IMR-90 (cell line): Measurements from ENCODE around the gene PPP1R14B. TPM values are rescaled to one million over a fixed set of nuclear protein-coding genes. Genes with fewer than 3 reads are reported as not detected.

ENCODE experiments used
- ATAC-seq: fragments of 200-7000 bp; cut with Tn5 transposase; 2 replicates; pipeline ENCODE4 v1.9.1; 2020; ENCODE audit warnings: low read depth, mild to moderate bottlenecking, moderate library complexity
- BruUV-seq: library from RNA; stranded (reverse); fragments of 400-500 nt; replicated peaks from 2 replicates; lab custom pipeline; 2021; lab: Mats Ljungman, UMichigan
- CTCF ChIA-PET: fragments of 300-600 bp; formaldehyde crosslinking; extraction: SDS; loops from one replicate; lab custom pipeline; 2021; ENCODE audit warnings: antibody characterized with exemption; lab: Yijun Ruan, JAX
- POLR2A ChIA-PET: fragments of 300-600 bp; sonication (Branson Sonifier 250); formaldehyde crosslinking; loops from one replicate; lab custom pipeline; 2022; ENCODE audit warnings: antibody characterized with exemption; ENCODE audit not compliant: unreplicated experiment; lab: Charles Lee
- DNase-seq: peaks from one replicate; pipeline ENCODE4 v3.0.0; 2013
- H2AFZ ChIP-seq: replicated peaks from 2 replicates; pipeline ENCODE3; 2013; ENCODE audit warnings: low read length, mild to moderate bottlenecking; ENCODE audit not compliant: poor library complexity
- H2AK5ac ChIP-seq: 2 replicates; pipeline ENCODE4 v1.6.1; 2013; ENCODE audit warnings: low read depth, low read length, inconsistent platforms
- H2AK9ac ChIP-seq: replicated peaks from 2 replicates; pipeline ENCODE3; 2013; ENCODE audit warnings: mild to moderate bottlenecking, low read depth, low read length, moderate library complexity; ENCODE audit not compliant: poor library complexity
- H2BK120ac ChIP-seq: 2 replicates; pipeline ENCODE4 v1.6.1; 2013; ENCODE audit warnings: low read depth, low read length, inconsistent platforms
- H2BK15ac ChIP-seq: 3 replicates; pipeline ENCODE4 v1.6.1; 2013; ENCODE audit warnings: low read depth, low read length, inconsistent platforms
- H2BK20ac ChIP-seq: 2 replicates; pipeline ENCODE4 v1.6.1; 2013; ENCODE audit warnings: low read depth, mild to moderate bottlenecking, inconsistent platforms, low read length, moderate library complexity
- H2BK5ac ChIP-seq: 2 replicates; pipeline ENCODE4 v1.6.1; 2013; ENCODE audit warnings: mild to moderate bottlenecking, low read depth, low read length, inconsistent platforms; ENCODE audit not compliant: poor library complexity, severe bottlenecking
- H3K14ac ChIP-seq: replicated peaks from 2 replicates; pipeline ENCODE4 v1.6.1; 2013; ENCODE audit warnings: low read depth, low read length, inconsistent platforms
- H3K18ac ChIP-seq: 2 replicates; pipeline ENCODE4 v1.6.1; 2013; ENCODE audit warnings: low read depth, low read length, control low read depth
- H3K23ac ChIP-seq: 2 replicates; pipeline ENCODE4 v1.6.1; 2013; ENCODE audit warnings: low read depth, low read length, inconsistent platforms
- H3K27ac ChIP-seq: 2 replicates; pipeline ENCODE4 v1.5.1; 2013; ENCODE audit warnings: mild to moderate bottlenecking, control low read depth, low read length; ENCODE audit not compliant: insufficient read depth
- H3K27me3 ChIP-seq: 2 replicates; pipeline ENCODE4 v1.6.1; 2013; ENCODE audit warnings: low read length; ENCODE audit not compliant: control insufficient read depth, insufficient read depth
- H3K36me3 ChIP-seq: 2 replicates; pipeline ENCODE4 v1.6.1; 2013; ENCODE audit warnings: low read length, mixed read lengths; ENCODE audit not compliant: control insufficient read depth, insufficient read depth
- H3K4ac ChIP-seq: 2 replicates; pipeline ENCODE4 v1.6.1; 2013; ENCODE audit warnings: low read depth, low read length, inconsistent platforms
- H3K4me1 ChIP-seq: 2 replicates; pipeline ENCODE4 v1.6.1; 2013; ENCODE audit warnings: low read length, mixed read lengths; ENCODE audit not compliant: control insufficient read depth, insufficient read depth
- H3K4me2 ChIP-seq: 2 replicates; pipeline ENCODE4 v1.6.1; 2013; ENCODE audit warnings: low read depth, mild to moderate bottlenecking, control low read depth, low read length, moderate library complexity
- H3K4me3 ChIP-seq: 2 replicates; pipeline ENCODE4 v1.5.1; 2013; ENCODE audit warnings: low read depth, mild to moderate bottlenecking, control low read depth, low read length, moderate library complexity; ENCODE audit not compliant: insufficient read depth
- H3K56ac ChIP-seq: 2 replicates; pipeline ENCODE4 v1.6.1; 2013; ENCODE audit warnings: low read length, inconsistent platforms; ENCODE audit not compliant: insufficient read depth; ENCODE audit errors: extremely low read depth
- H3K79me1 ChIP-seq, 2 experiments: 2 replicates each; pipeline ENCODE4 v1.6.1; 2013; ENCODE audit warnings: low read length in 2 of 2, inconsistent platforms in 1 of 2, low read depth in 1 of 2
- H3K9ac ChIP-seq: 2 replicates; pipeline ENCODE4 v1.6.1; 2013; ENCODE audit warnings: low read depth, low read length, control low read depth
- H3K9me1 ChIP-seq: 2 replicates; pipeline ENCODE4 v1.6.1; 2013; ENCODE audit warnings: low read length, inconsistent platforms; ENCODE audit not compliant: insufficient read depth
- H3K9me3 ChIP-seq: 2 replicates; pipeline ENCODE4 v1.6.1; 2013; ENCODE audit warnings: low read length; ENCODE audit not compliant: control insufficient read depth, insufficient read depth
- H4K20me1 ChIP-seq: 2 replicates; pipeline ENCODE4 v1.6.1; 2013; ENCODE audit warnings: low read length, inconsistent platforms; ENCODE audit not compliant: insufficient read depth
- H4K5ac ChIP-seq: 2 replicates; pipeline ENCODE4 v1.6.1; 2013; ENCODE audit warnings: mild to moderate bottlenecking, low read depth, low read length, control low read depth
- H4K8ac ChIP-seq, 2 experiments: 2 replicates each; pipeline ENCODE4 v1.6.1; 2013; ENCODE audit warnings: low read depth in 2 of 2, low read length in 2 of 2, control low read depth in 1 of 2, inconsistent platforms in 1 of 2
- H4K91ac ChIP-seq: 2 replicates; pipeline ENCODE4 v1.6.1; 2013; ENCODE audit warnings: low read depth, low read length, inconsistent platforms; ENCODE audit not compliant: insufficient read depth
- CEBPB ChIP-seq: IDR thresholded peaks from 2 replicates; pipeline ENCODE4 v1.6.1; 2012; ENCODE audit warnings: low read depth, low read length, improper control_type of control experiment
- CTCF ChIP-seq: conservative IDR thresholded peaks from 2 replicates; pipeline ENCODE4 v1.5.1; 2012; ENCODE audit warnings: mild to moderate bottlenecking, low read depth, low read length, improper control_type of control experiment
- FOS ChIP-seq: fragments of 150-350 bp; IDR thresholded peaks from 2 replicates; pipeline ENCODE4 v1.6.1; 2016; ENCODE audit warnings: low read depth, low read length
- POLR2A ChIP-seq: IDR thresholded peaks from 2 replicates; pipeline ENCODE4 v1.6.1; 2012; ENCODE audit warnings: mild to moderate bottlenecking, low read depth, low read length
- USF2 ChIP-seq: fragments of 150-350 bp; IDR thresholded peaks from 2 replicates; pipeline ENCODE4 v1.6.1; 2017; ENCODE audit warnings: mild to moderate bottlenecking, antibody characterized with exemption, low read length, low read depth
- WGBS, 2 experiments: methylation state at CpG; one replicate each; pipeline versions ENCODE4 v1.1.5 to v1.1.7; 2013; ENCODE audit warnings: missing lambda C conversion rate in 2 of 2; ENCODE audit not compliant: insufficient read length in 1 of 2; ENCODE audit errors: extremely low coverage in 2 of 2; 5-methylcytosine and 5-hydroxymethylcytosine counted together
- dilution Hi-C: fragments of 300-500 bp; cut with HindIII; formaldehyde crosslinking; loops from one replicate; pipeline ENCODE4 v1.14.3; 2018; ENCODE audit warnings: low sequenced_read_pairs; ENCODE audit not compliant: unreplicated experiment
- in situ Hi-C: fragments of 300-500 bp; cut with MboI; formaldehyde crosslinking; loops from 3 replicates; pipeline ENCODE4 v1.14.3; 2019; ENCODE audit warnings: low sequenced_read_pairs, inconsistent platforms, mixed read lengths
- intact Hi-C: fragments of 100-400 bp; cut with micrococcal nuclease; formaldehyde crosslinking; loops from 2 replicates; pipeline ENCODE4 v1.10.0; 2022
- polyA plus RNA-seq, 3 experiments: library from polyadenylated mRNA; depleted of rRNA; stranded (reverse); fragments of >200 nt; gene quantifications; 2 replicates each; pipeline ENCODE4 v1.2.3, GENCODE V29; 2012; ENCODE audit warnings: low replicate concordance in 1 of 3
- total RNA-seq: library from RNA; depleted of rRNA; stranded (reverse); fragments of >200 nt; gene quantifications from 2 replicates; pipeline ENCODE4 v1.2.3, GENCODE V29; 2012

The PPP1R14B gene
- total and polyA plus RNA-seq, 2 of the 4 experiments (the other 2 are of a cell fraction), result 176 to 257 TPM

- DNase-seq, result no peak
- no peak overlapping the region for H3K14ac ChIP-seq
- dilution Hi-C loops, result no loop called here
- H4K91ac ChIP-seq, result no peak overlapping the region
- H3K4ac ChIP-seq, result no peak overlapping the region
- peaks cover 8 to 61% of the 10 kb centered on the region in 2 experiments for H3K79me1 ChIP-seq
- H3K9me3 ChIP-seq, result no peaks in the 10 kb centered on the region
- H3K4me1 ChIP-seq, result peaks cover 10% of the 10 kb centered on the region
- intact Hi-C loops, result no loop called here
- TF ChIP-seq FOS, result no peak
- TF ChIP-seq POLR2A, result no peak
- TF ChIP-seq CTCF, result no peak
- TF ChIP-seq USF2, result no peak
- no peak for TF ChIP-seq CEBPB
- no peak overlapping the region for H3K56ac ChIP-seq
- H2AFZ ChIP-seq, result no peak overlapping the region
- no peak overlapping the region for H2BK20ac ChIP-seq
- H3K27ac ChIP-seq, result no peak overlapping the region
- no peak overlapping the region for H3K9ac ChIP-seq
- no peak overlapping the region for H3K4me3 ChIP-seq
- in situ Hi-C loops, result no loop called here
- BruUV-seq, result no TSS peak
- no peak overlapping the region for H2AK9ac ChIP-seq
- WGBS, 2 experiments, result 80% methylated on average over 1 of the region's 5 CpGs; no CpG with 5 or more reads in 1 of the 2 experiments
- H3K27me3 ChIP-seq, result no peaks in the 10 kb centered on the region
- H3K36me3 ChIP-seq, result peaks cover 25% of the 10 kb centered on the region
- ATAC-seq, result no peak
- H3K23ac ChIP-seq, result no peak overlapping the region
- H4K8ac ChIP-seq, result no peak overlapping the region
- H2BK120ac ChIP-seq, result no peak overlapping the region
- peaks cover 5% of the 10 kb centered on the region; the same call in 1 of the 2 replicates for H4K20me1 ChIP-seq
- ChIA-PET CTCF (no interaction called here), POLR2A (no interaction called here)
- no peak overlapping the region for H2BK15ac ChIP-seq
- H3K9me1 ChIP-seq, result no peaks in the 10 kb centered on the region
- no peak overlapping the region for H4K5ac ChIP-seq
- H2BK5ac ChIP-seq, result no peak overlapping the region
- no peak overlapping the region for H3K4me2 ChIP-seq
- no peak overlapping the region for H2AK5ac ChIP-seq
- H3K18ac ChIP-seq, result no peak overlapping the region
These were observed 6.7 kb upstream of the PPP1R14B start for GRCh38 chr11:64253481-64253880.
